Thymus (tissue), 11 donors: ENCODE measurements around the gene PRR20G. TPM values are rescaled to one million over a fixed set of nuclear protein-coding genes. Genes with fewer than 3 reads are reported as not detected.
A peak's percentile ranks its signal among the peaks of the same experiment; 100 is the strongest.

Source experiments
- DNase-seq, 9 donors: peaks; one replicate each; pipeline ENCODE4 v3.0.0-alpha.2; 2013; ENCODE audit warnings: low spot score in 9 of 9, low read depth in 6 of 9, missing footprints in 1 of 9
- H3K27ac ChIP-seq, 2 donors: one replicate each; pipeline ENCODE4 v1.5.1; 2013; ENCODE audit warnings: control low read depth in 1 of 2, low read depth in 1 of 2, low read length in 1 of 2, mild to moderate bottlenecking in 1 of 2, moderate library complexity in 1 of 2
- H3K27me3 ChIP-seq, 2 donors: one replicate each; pipeline ENCODE4 v1.5.1; 2013; ENCODE audit warnings: low read length in 1 of 2; ENCODE audit not compliant: control insufficient read depth in 2 of 2, insufficient read depth in 1 of 2
- H3K36me3 ChIP-seq, 2 donors: one replicate each; pipeline ENCODE4 v1.5.1; 2013; ENCODE audit warnings: low read length in 1 of 2, mild to moderate bottlenecking in 1 of 2, moderate library complexity in 1 of 2; ENCODE audit not compliant: control insufficient read depth in 2 of 2, insufficient read depth in 2 of 2
- H3K4me1 ChIP-seq, 2 donors: one replicate each; pipeline ENCODE4 v1.5.1; 2013; ENCODE audit warnings: low read length in 2 of 2; ENCODE audit not compliant: control insufficient read depth in 2 of 2, insufficient read depth in 2 of 2
- H3K4me3 ChIP-seq, 2 donors: one replicate each; pipeline ENCODE4 v1.5.1; 2013; ENCODE audit warnings: low read length in 2 of 2, control low read depth in 1 of 2, mild to moderate bottlenecking in 1 of 2
- H3K9me3 ChIP-seq, 2 donors: one replicate each; pipeline ENCODE4 v1.5.1; 2013; ENCODE audit warnings: low read length in 1 of 2, mild to moderate bottlenecking in 1 of 2; ENCODE audit not compliant: control insufficient read depth in 2 of 2, insufficient read depth in 1 of 2
- WGBS: extraction: QIAGEN DNeasy Blood & Tissue Kit; methylation state at CpG from one replicate; pipeline ENCODE4 v1.1.7; 2013; 5-methylcytosine and 5-hydroxymethylcytosine counted together
- polyA plus RNA-seq: library from polyadenylated mRNA; stranded (reverse); fragments of 200-250 nt; gene quantifications from one replicate; pipeline ENCODE4 v1.2.3, GENCODE V29; 2013
- total RNA-seq: library from RNA; stranded (reverse); fragments of 120-200 nt; gene quantifications from one replicate; pipeline ENCODE4 v1.2.4, GENCODE V29; 2013
- donor health status: healthy.

Gene PRR20G
- total and polyA plus RNA-seq, 2 donors = 0.27 TPM; not detected in 1

DNA sequence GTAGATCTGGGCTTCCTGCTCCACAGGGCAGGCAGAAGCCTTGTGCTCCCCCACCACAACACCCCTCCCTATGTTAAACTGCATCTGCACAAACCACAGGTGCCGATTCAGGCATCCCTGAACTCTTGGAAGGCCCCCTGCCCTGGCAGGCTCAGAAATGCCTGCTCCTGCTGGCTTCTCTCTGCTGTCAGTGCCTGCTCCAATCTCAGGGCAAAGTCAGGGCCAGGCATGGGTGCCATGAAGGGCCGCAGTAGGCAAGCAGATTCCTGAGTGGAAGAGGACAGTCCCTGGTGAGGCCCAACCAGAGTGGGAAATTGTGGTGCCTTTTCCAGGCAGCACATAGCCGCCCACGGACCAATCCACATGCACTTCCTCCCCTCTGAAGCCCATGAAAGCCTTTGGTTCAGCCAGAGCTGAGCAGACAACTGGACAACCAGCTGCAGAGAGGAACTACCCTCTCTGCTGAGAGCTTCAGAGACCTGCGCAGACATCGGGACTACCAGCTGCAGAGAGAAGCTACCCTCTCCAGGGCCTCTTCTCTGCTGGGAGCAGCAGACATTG is 13.6 kb downstream of the PRR20G start:
- Histone ChIP-seq H3K27ac (no peak overlapping the region), H3K27me3 (no peaks in the 10 kb centered on the region), H3K4me3 (no peak overlapping the region), H3K9me3 (peaks cover 0 to 12% of the 10 kb centered on the region in 2 donors), H3K4me1 (no peaks in the 10 kb centered on the region), H3K36me3 (no peaks in the 10 kb centered on the region)
- WGBS = 87% methylated on average over 6 of the region's 6 CpGs
- DNase-seq = no peak

GRCh38 chr3:127273206-127273605 is 14.6 kb downstream of the PRR20G start:
- H3K4me3 ChIP-seq = no peak overlapping the region
- no peak overlapping the region for H3K27ac ChIP-seq
- H3K36me3 ChIP-seq = no peaks in the 10 kb centered on the region
- 90% methylated on average over 2 of the region's 2 CpGs for WGBS
- H3K9me3 ChIP-seq = peaks cover 0 to 15% of the 10 kb centered on the region in 2 donors
- no peaks in the 10 kb centered on the region for H3K27me3 ChIP-seq
- DNase-seq = peak in 1 of 9 donors; percentile 6
- H3K4me1 ChIP-seq = no peaks in the 10 kb centered on the region

DNA sequence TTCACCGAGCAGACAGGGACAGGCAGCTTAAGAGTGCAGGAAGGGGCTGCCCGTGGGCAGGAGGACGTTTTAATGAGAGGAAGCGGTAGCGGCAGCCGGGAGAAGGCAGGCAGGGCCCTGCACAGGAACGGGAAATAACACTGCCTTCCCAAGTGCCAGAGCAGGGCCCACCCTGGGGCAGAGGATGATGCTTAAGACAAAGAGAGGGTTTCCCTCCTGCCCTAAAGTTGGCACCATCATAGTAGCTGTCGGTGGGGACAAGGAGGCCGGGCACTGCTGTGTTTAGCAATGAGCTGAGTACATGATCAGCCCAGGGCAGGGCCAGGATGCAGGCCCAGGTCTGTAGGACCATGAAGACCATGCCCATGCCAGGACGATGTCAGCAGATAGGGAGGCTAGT is 21.7 kb downstream of the PRR20G start:
- H3K27ac ChIP-seq = no peak overlapping the region
- no peaks in the 10 kb centered on the region for H3K4me1 ChIP-seq
- no peak for DNase-seq
- 48% methylated on average over 10 of the region's 10 CpGs for WGBS
- H3K4me3 ChIP-seq = no peak overlapping the region
- no peaks in the 10 kb centered on the region for H3K36me3 ChIP-seq
- peaks cover 0 to 3% of the 10 kb centered on the region in 2 donors for H3K9me3 ChIP-seq
- no peaks in the 10 kb centered on the region for H3K27me3 ChIP-seq

- DNase-seq = no peak
- no peak overlapping the region for H3K27ac ChIP-seq
- no peaks in the 10 kb centered on the region for H3K36me3 ChIP-seq
- H3K4me3 ChIP-seq = no peak overlapping the region
- H3K4me1 ChIP-seq = no peaks in the 10 kb centered on the region
- no peaks in the 10 kb centered on the region for H3K27me3 ChIP-seq
- 95% methylated on average over 7 of the region's 7 CpGs for WGBS
- peaks cover 0 to 3% of the 10 kb centered on the region in 2 donors for H3K9me3 ChIP-seq
Observed at GRCh38 chr3:127265581-127265981, 22.3 kb downstream of the PRR20G start.

- DNase-seq = no peak
- WGBS = 92% methylated on average over 11 of the region's 11 CpGs
Observed at GRCh38 chr3:127264794-127265514, 22.9 kb downstream of the PRR20G start.

GRCh38 chr3:127264292-127264691 is 23.6 kb downstream of the PRR20G start:
- 85% methylated on average over 5 of the region's 5 CpGs for WGBS
- Histone ChIP-seq H3K4me1 (no peaks in the 10 kb centered on the region), H3K4me3 (no peak overlapping the region), H3K9me3 (peaks cover 0 to 3% of the 10 kb centered on the region in 2 donors), H3K27me3 (no peaks in the 10 kb centered on the region), H3K27ac (no peak overlapping the region), H3K36me3 (no peaks in the 10 kb centered on the region)
- no peak for DNase-seq

More at GRCh38 chr3:127264794-127265514, 22.9 kb downstream of the PRR20G start:
- Histone ChIP-seq H3K4me1 (no peaks in the 10 kb centered on the region), H3K9me3 (peaks cover 0 to 3% of the 10 kb centered on the region in 2 donors), H3K27ac (no peak overlapping the region), H3K4me3 (no peak overlapping the region), H3K27me3 (no peaks in the 10 kb centered on the region), H3K36me3 (no peaks in the 10 kb centered on the region)

DNA sequence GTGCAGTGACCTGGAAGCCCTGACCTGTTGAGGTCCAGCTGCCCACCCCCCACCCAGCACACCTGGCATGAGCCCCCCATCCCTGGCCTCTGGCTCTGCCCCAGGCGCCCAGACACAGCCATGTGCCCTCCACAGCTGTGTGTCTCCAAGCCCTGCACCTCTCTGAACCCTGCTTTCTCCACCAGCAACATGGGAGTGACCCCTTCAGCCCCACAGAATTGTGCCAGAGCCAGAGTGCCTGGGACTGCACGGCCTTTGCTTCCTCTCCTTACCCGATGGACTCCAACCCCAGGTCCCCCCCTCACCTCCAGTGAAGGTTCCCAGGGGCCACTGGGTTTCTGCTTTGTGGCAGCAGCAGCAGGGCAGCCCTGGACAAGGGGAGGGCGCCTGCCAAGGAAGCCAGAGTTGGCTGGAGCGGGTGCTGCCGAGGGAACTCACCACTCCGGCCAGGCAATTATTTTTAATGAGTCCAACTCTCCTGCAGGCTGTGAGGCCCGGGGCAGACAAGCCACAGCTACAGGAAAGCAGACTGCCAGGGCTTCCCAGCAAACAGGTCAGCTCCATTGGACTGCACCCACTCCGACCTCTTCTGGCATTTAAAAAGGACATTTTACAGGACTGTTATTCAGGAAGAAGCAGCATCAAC is 24.1 kb downstream of the PRR20G start:
- Histone ChIP-seq H3K4me1 (no peaks in the 10 kb centered on the region), H3K4me3 (no peak overlapping the region), H3K9me3 (peaks cover 0 to under 1% of the 10 kb centered on the region in 2 donors), H3K27me3 (no peaks in the 10 kb centered on the region), H3K36me3 (no peaks in the 10 kb centered on the region), H3K27ac (no peak overlapping the region)
- WGBS = 89% methylated on average over 9 of the region's 9 CpGs
- DNase-seq = no peak

DNA sequence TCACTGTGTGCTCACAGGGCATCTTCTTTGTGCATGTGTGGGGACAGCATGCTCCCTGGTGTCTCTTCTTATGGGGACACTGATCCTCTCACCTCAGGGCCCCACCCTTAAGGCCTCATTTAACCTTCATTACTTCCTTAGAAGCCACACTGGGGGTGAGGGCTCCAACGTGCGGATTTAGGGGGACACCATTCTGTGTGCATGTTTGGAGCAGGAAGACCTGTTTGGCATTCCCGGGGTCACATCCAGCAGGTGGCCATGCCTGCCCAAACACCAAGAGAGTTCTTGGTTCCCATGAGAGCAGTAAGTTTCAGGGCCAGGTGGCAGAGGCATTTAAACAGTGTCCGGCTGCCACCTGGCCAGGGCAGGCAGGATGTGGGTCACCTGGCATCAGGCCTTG is 24.8 kb downstream of the PRR20G start:
- Histone ChIP-seq H3K4me1 (no peaks in the 10 kb centered on the region), H3K27ac (no peak overlapping the region), H3K36me3 (no peaks in the 10 kb centered on the region), H3K27me3 (no peaks in the 10 kb centered on the region), H3K4me3 (no peak overlapping the region), H3K9me3 (no peaks in the 10 kb centered on the region)
- 92% methylated on average over 4 of the region's 4 CpGs for WGBS
- no peak for DNase-seq

GRCh38 chr3:127262533-127262932 is 25.3 kb downstream of the PRR20G start:
- H3K4me3 ChIP-seq = no peak overlapping the region
- no peak for DNase-seq
- no peaks in the 10 kb centered on the region for H3K27me3 ChIP-seq
- H3K36me3 ChIP-seq = no peaks in the 10 kb centered on the region
- no peaks in the 10 kb centered on the region for H3K9me3 ChIP-seq
- H3K4me1 ChIP-seq = no peaks in the 10 kb centered on the region
- WGBS = over 99% methylated on average over 3 of the region's 3 CpGs
- no peak overlapping the region for H3K27ac ChIP-seq
